ENCODE results near the gene MYO6. TPM values are rescaled to one million over a fixed set of nuclear protein-coding genes. Genes with fewer than 3 reads are reported as not detected.
A peak's percentile ranks its signal among the peaks of the same experiment; 100 is the strongest.

MYO6 gene
- total RNA-seq, 1 donor from 2014 or later, result 135 TPM

GRCh38 chr6:75746221-75746620, 2.8 kb upstream of the MYO6 start:
- no peaks in the 10 kb centered on the region for H3K9me3 Mint-ChIP-seq (ENCODE audit: unreplicated experiment)
- H3K27me3 Mint-ChIP-seq (ENCODE audit: unreplicated experiment), result peaks cover 4% of the 10 kb centered on the region
- H3K27ac Mint-ChIP-seq (ENCODE audit: unreplicated experiment), result no peak overlapping the region
- peaks cover 15% of the 10 kb centered on the region for H3K4me1 Mint-ChIP-seq (ENCODE audit: unreplicated experiment)
- peak overlapping the region; percentile 24 for H3K4me3 Mint-ChIP-seq (ENCODE audit: unreplicated experiment)
- TF ChIP-seq CTCF (IDR thresholded peaks at IDR 0.05; ENCODE audit: unreplicated experiment), result no peak
- no peak for DNase-seq (ENCODE audit: low spot score)
- peaks cover 9% of the 10 kb centered on the region for H3K36me3 Mint-ChIP-seq (ENCODE audit: low read depth, unreplicated experiment)

GRCh38 chr6:75747152-75747992, 1.7 kb upstream of the MYO6 start:
- no peaks in the 10 kb centered on the region for H3K9me3 Mint-ChIP-seq (ENCODE audit: unreplicated experiment)
- TF ChIP-seq CTCF (IDR thresholded peaks at IDR 0.05; ENCODE audit: unreplicated experiment), result no peak
- DNase-seq (ENCODE audit: low spot score), result no peak
- peak overlapping the region; percentile 33 for H3K4me3 Mint-ChIP-seq (ENCODE audit: unreplicated experiment)
- peaks cover 13% of the 10 kb centered on the region for H3K36me3 Mint-ChIP-seq (ENCODE audit: low read depth, unreplicated experiment)
- no peak overlapping the region for H3K27ac Mint-ChIP-seq (ENCODE audit: unreplicated experiment)
- H3K4me1 Mint-ChIP-seq (ENCODE audit: unreplicated experiment), result peaks cover 17% of the 10 kb centered on the region
- H3K27me3 Mint-ChIP-seq (ENCODE audit: unreplicated experiment), result peaks cover 4% of the 10 kb centered on the region

- Mint-ChIP-seq H3K4me3 (ENCODE audit: unreplicated experiment) (peak overlapping the region; percentile 92), H3K27me3 (ENCODE audit: unreplicated experiment) (peaks cover 5% of the 10 kb centered on the region), H3K27ac (ENCODE audit: unreplicated experiment) (peak overlapping the region; percentile 73), H3K4me1 (ENCODE audit: unreplicated experiment) (peaks cover 24% of the 10 kb centered on the region), H3K36me3 (ENCODE audit: low read depth, unreplicated experiment) (peaks cover 17% of the 10 kb centered on the region), H3K9me3 (ENCODE audit: unreplicated experiment) (no peaks in the 10 kb centered on the region)
- no peak for DNase-seq (ENCODE audit: low spot score)
- TF ChIP-seq CTCF (IDR thresholded peaks at IDR 0.05; ENCODE audit: unreplicated experiment), result no peak
Observed at GRCh38 chr6:75748003-75748742, 866 bp upstream of the MYO6 start.

- Mint-ChIP-seq H3K36me3 (ENCODE audit: low read depth, unreplicated experiment) (peaks cover 17% of the 10 kb centered on the region), H3K9me3 (ENCODE audit: unreplicated experiment) (no peaks in the 10 kb centered on the region), H3K4me1 (ENCODE audit: unreplicated experiment) (peaks cover 31% of the 10 kb centered on the region), H3K27ac (ENCODE audit: unreplicated experiment) (peak overlapping the region; percentile 94), H3K4me3 (ENCODE audit: unreplicated experiment) (peak overlapping the region; percentile 70), H3K27me3 (ENCODE audit: unreplicated experiment) (peaks cover 5% of the 10 kb centered on the region)
- no peak for TF ChIP-seq CTCF (IDR thresholded peaks at IDR 0.05; ENCODE audit: unreplicated experiment)
- no peak for DNase-seq (ENCODE audit: low spot score)
Observed at GRCh38 chr6:75751443-75751842, 2.4 kb downstream of the MYO6 start.

- peaks cover 5% of the 10 kb centered on the region for H3K27me3 Mint-ChIP-seq (ENCODE audit: unreplicated experiment)
- peaks cover 17% of the 10 kb centered on the region for H3K36me3 Mint-ChIP-seq (ENCODE audit: low read depth, unreplicated experiment)
- peak overlapping the region; percentile 34 for H3K27ac Mint-ChIP-seq (ENCODE audit: unreplicated experiment)
- no peaks in the 10 kb centered on the region for H3K9me3 Mint-ChIP-seq (ENCODE audit: unreplicated experiment)
- DNase-seq (ENCODE audit: low spot score), result no peak
- peak overlapping the region; percentile 68 for H3K4me3 Mint-ChIP-seq (ENCODE audit: unreplicated experiment)
- peaks cover 32% of the 10 kb centered on the region for H3K4me1 Mint-ChIP-seq (ENCODE audit: unreplicated experiment)
- TF ChIP-seq CTCF (IDR thresholded peaks at IDR 0.05; ENCODE audit: unreplicated experiment), result no peak
Observed at GRCh38 chr6:75752365-75752764, 3.3 kb downstream of the MYO6 start.

All from endothelial cell (in vitro differentiated cells).